GM18520 (cell line): Measurements from ENCODE around the gene GRAMD4.

Source experiments
- ATAC-seq: cut with Tn5 transposase; IDR thresholded peaks from one replicate; pipeline ENCODE4 v1.9.1; 2021; ENCODE audit not compliant: unreplicated experiment

GRAMD4 gene

GRCh38 chr22:46652847-46653331 is 32.7 kb downstream of the GRAMD4 start:
- no peak for ATAC-seq

- no peak for ATAC-seq
These were observed 33.4 kb downstream of the GRAMD4 start for GRCh38 chr22:46653596-46653995.

- ATAC-seq = no peak
These were observed 34.2 kb downstream of the GRAMD4 start for GRCh38 chr22:46654426-46654825.

- ATAC-seq = no peak
These were observed 34.9 kb downstream of the GRAMD4 start for GRCh38 chr22:46654927-46655595.

- no peak for ATAC-seq
These were observed 35.8 kb downstream of the GRAMD4 start for GRCh38 chr22:46655861-46656608.

GRCh38 chr22:46656856-46657654 is 36.9 kb downstream of the GRAMD4 start:
- ATAC-seq = no peak

GRCh38 chr22:46657655-46657953 is 37.4 kb downstream of the GRAMD4 start:
- ATAC-seq = no peak

GRCh38 chr22:46657996-46658947 is 38.1 kb downstream of the GRAMD4 start:
- no peak for ATAC-seq

- no peak for ATAC-seq
These were observed 39.0 kb downstream of the GRAMD4 start for GRCh38 chr22:46659059-46659790.

- ATAC-seq = no peak
These were observed 39.6 kb downstream of the GRAMD4 start for GRCh38 chr22:46659791-46660186.

- ATAC-seq = no peak
These were observed 40.5 kb downstream of the GRAMD4 start for GRCh38 chr22:46660604-46661201.

- no peak for ATAC-seq
These were observed 41.1 kb downstream of the GRAMD4 start for GRCh38 chr22:46661221-46661851.

- ATAC-seq = no peak
These were observed 42.0 kb downstream of the GRAMD4 start for GRCh38 chr22:46662226-46662625.

- ATAC-seq = no peak
These were observed 42.8 kb downstream of the GRAMD4 start for GRCh38 chr22:46663001-46663400.

- ATAC-seq = no peak
These were observed 43.4 kb downstream of the GRAMD4 start for GRCh38 chr22:46663436-46664100.

- no peak for ATAC-seq
These were observed 44.2 kb downstream of the GRAMD4 start for GRCh38 chr22:46664301-46664855.

GRCh38 chr22:46665151-46665695 is 45.0 kb downstream of the GRAMD4 start:
- no peak for ATAC-seq

- no peak for ATAC-seq
These were observed 45.6 kb downstream of the GRAMD4 start for GRCh38 chr22:46665751-46666280.
